ENCODE results near the gene USP9X. TPM values are rescaled to one million over a fixed set of nuclear protein-coding genes. Genes with fewer than 3 reads are reported as not detected.
A peak's percentile ranks its signal among the peaks of the same experiment; 100 is the strongest.
"Not testable (repeated sequence)": the region's sequence is repeated elsewhere in the genome, so short reads cannot be mapped to it uniquely, and the experiment has no call there.

The USP9X gene
- polyA plus RNA-seq, 4 donors = 15.1 to 45.5 (median 16.2) TPM

GRCh38 chrX:41275661-41276609 lies 190.7 kb downstream of the USP9X start:
- H3K4me3 ChIP-seq (ENCODE audit: low read depth in 1 of 3, low read length in 3 of 3) = peak overlapping the region; percentile 14 to 42 (median 37)
- H3K9me3 ChIP-seq (ENCODE audit: control insufficient read depth in 2 of 2, insufficient read depth in 1 of 2, low read depth in 1 of 2, low read length in 1 of 2) = no peaks in the 10 kb centered on the region
- H3K27ac ChIP-seq (ENCODE audit: low read depth in 1 of 3, low read length in 2 of 3) = peak overlapping the region in 2 of 3 donors; percentile 47 to 58
- 1 to 5% (median 3%) methylated on average over 16 to 54 of the region's 54 CpGs for WGBS, 3 donors
- FAIRE-seq (no peak), DNase-seq (peak; percentile 56 to 71)
- H3K27me3 ChIP-seq (ENCODE audit: control insufficient read depth in 3 of 3, insufficient read depth in 3 of 3, low read length in 3 of 3) = no peaks in the 10 kb centered on the region
- H3K36me3 ChIP-seq (ENCODE audit: control insufficient read depth in 3 of 3, insufficient read depth in 2 of 3, low read depth in 1 of 3, low read length in 3 of 3) = no peaks in the 10 kb centered on the region
- H3K4me1 ChIP-seq (ENCODE audit: control insufficient read depth in 3 of 3, insufficient read depth in 2 of 3, low read depth in 1 of 3, low read length in 2 of 3) = peaks cover 0 to 5% (median 0%) of the 10 kb centered on the region in 3 donors

GRCh38 chrX:41276661-41277506 lies 191.6 kb downstream of the USP9X start:
- peak overlapping the region in 2 of 3 donors; percentile 16 to 47 for H3K27ac ChIP-seq (ENCODE audit: low read depth in 1 of 3, low read length in 2 of 3)
- H3K4me1 ChIP-seq (ENCODE audit: control insufficient read depth in 3 of 3, insufficient read depth in 2 of 3, low read depth in 1 of 3, low read length in 2 of 3) = peaks cover 0 to 5% (median 0%) of the 10 kb centered on the region in 3 donors
- FAIRE-seq (no peak), DNase-seq (peak in 1 of 2 donors; percentile 11)
- no peaks in the 10 kb centered on the region for H3K27me3 ChIP-seq (ENCODE audit: control insufficient read depth in 3 of 3, insufficient read depth in 3 of 3, low read length in 3 of 3)
- no peaks in the 10 kb centered on the region for H3K9me3 ChIP-seq (ENCODE audit: control insufficient read depth in 2 of 2, insufficient read depth in 1 of 2, low read depth in 1 of 2, low read length in 1 of 2)
- peak overlapping the region; percentile 14 to 42 (median 37) for H3K4me3 ChIP-seq (ENCODE audit: low read depth in 1 of 3, low read length in 3 of 3)
- WGBS, 3 donors = 46 to 52% (median 47%) methylated on average over 15 to 19 of the region's 19 CpGs
- no peaks in the 10 kb centered on the region for H3K36me3 ChIP-seq (ENCODE audit: control insufficient read depth in 3 of 3, insufficient read depth in 2 of 3, low read depth in 1 of 3, low read length in 3 of 3)

- FAIRE-seq; DNase-seq; H3K9me3 ChIP-seq (ENCODE audit: control insufficient read depth in 2 of 2, insufficient read depth in 1 of 2, low read depth in 1 of 2, low read length in 1 of 2); H3K4me3 ChIP-seq (ENCODE audit: low read depth in 1 of 3, low read length in 3 of 3); H3K4me1 ChIP-seq (ENCODE audit: control insufficient read depth in 3 of 3, insufficient read depth in 2 of 3, low read depth in 1 of 3, low read length in 2 of 3); H3K36me3 ChIP-seq (ENCODE audit: control insufficient read depth in 3 of 3, insufficient read depth in 2 of 3, low read depth in 1 of 3, low read length in 3 of 3); H3K27ac ChIP-seq (ENCODE audit: low read depth in 1 of 3, low read length in 2 of 3); H3K27me3 ChIP-seq (ENCODE audit: control insufficient read depth in 3 of 3, insufficient read depth in 3 of 3, low read length in 3 of 3): not testable (repeated sequence)
- 93 to 99% (median 97%) methylated on average over 5 of the region's 5 CpGs for WGBS, 3 donors
These were observed 197.1 kb downstream of the USP9X start for GRCh38 chrX:41282307-41282706.

GRCh38 chrX:41285928-41286327 lies 200.7 kb downstream of the USP9X start:
- not testable (repeated sequence) for H3K4me1 ChIP-seq (ENCODE audit: control insufficient read depth in 3 of 3, insufficient read depth in 2 of 3, low read depth in 1 of 3, low read length in 2 of 3); FAIRE-seq; H3K27ac ChIP-seq (ENCODE audit: low read depth in 1 of 3, low read length in 2 of 3); H3K36me3 ChIP-seq (ENCODE audit: control insufficient read depth in 3 of 3, insufficient read depth in 2 of 3, low read depth in 1 of 3, low read length in 3 of 3); H3K27me3 ChIP-seq (ENCODE audit: control insufficient read depth in 3 of 3, insufficient read depth in 3 of 3, low read length in 3 of 3); H3K9me3 ChIP-seq (ENCODE audit: control insufficient read depth in 2 of 2, insufficient read depth in 1 of 2, low read depth in 1 of 2, low read length in 1 of 2); DNase-seq; H3K4me3 ChIP-seq (ENCODE audit: low read depth in 1 of 3, low read length in 3 of 3)
- 92 to 99% (median 97%) methylated on average over 12 to 21 of the region's 21 CpGs for WGBS, 3 donors

Other genes starting within 250 kb of the USP9X start
- gene DDX3X, start 248.7 kb downstream of the USP9X start, polyA plus RNA-seq = 100 to 1,000 TPM in 3 of 4 donors, 10 to 100 TPM in 1; 72.5 to 177 (median 105) TPM